Fibroblast of the conjunctiva (primary cell): ENCODE data around the gene EFCAB8.

Source experiments
- DNase-seq: peaks from one replicate; pipeline ENCODE4 v3.0.0-alpha.2; 2010; ENCODE audit warnings: low read depth

EFCAB8 gene

DNA sequence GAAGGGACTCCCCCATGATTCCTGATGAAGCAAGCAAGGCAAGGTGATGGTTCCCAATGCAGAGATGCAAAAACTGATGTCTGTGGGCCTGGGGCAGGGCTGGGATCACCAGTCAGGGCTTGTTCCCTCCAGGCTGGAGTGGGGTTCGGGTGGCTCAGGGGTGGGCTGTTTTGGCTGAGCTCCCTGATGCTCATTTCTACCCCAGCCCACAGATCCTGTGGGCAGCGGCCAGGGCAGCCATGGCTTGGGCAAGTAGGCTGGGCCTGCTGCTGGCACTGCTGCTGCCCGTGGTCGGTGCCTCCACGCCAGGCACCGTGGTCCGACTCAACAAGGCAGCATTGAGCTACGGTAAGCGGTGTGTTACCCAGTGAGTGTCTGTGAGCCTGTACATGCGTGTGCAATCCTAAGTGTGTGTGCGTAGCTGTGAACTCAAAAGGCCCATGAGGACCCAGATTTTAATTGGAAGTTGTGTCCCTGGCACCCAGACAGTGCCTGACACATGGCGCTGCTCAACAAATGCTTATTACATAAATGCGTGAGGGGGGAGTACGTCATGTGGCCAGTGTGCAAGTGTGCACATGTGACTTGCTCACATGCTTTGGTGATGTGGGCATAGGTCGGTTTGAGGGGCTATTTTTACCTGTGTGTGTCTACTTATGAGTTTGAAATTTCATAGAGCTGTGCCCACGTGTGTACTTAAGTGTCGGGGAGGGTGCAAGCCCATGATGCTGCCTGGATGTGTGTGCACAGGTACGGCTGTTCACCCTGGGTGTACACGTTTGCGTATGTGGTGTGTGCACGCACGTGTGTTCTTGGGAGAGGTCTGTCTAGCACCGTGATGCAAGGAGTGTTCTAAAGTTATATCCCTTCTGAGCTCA lies 149.9 kb downstream of the EFCAB8 start:
- DNase-seq, result no peak

DNA sequence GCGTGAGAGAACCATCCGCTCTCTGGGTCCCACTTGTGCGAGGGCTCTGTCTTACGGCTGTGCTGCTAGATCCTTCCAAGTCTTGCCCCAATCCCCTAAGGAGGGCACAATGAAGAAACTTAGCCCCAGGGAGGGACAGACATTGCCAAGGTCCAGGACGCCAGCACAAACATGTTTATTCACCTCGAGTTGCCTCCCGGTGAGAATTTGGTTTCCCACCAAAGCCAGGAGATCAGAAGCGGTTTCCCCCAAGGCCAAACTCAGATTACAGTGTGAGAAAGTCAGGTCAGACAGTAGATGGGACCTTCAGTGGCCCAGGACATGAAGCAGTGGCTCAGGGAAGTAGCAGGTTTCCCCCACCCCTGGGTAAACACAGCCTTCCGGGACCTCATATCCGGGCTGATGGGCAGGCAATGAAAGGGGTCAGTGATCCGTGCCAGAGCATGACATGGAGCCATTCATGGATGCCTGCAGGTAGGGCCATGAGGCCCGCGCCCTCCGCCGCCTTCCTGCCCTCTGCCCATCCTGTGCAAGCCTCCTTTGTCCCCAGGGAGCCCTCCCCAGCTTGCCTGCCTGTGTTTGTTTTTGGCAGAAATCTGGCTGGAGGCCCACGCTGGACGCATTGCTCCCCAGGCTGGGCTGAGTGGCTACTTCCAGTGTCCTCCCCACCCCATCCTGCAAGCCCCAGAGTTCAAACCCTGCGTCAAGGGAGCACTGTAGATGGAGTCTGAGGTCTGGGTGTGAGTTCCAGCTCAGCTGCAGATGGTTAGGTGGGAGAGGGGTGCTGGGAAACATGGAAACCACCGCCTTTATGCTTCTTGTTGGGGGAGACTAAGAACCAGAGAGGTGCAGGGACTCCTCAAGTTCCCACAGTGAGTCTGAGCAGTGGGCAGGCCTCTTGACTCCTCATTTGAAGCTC lies 150.8 kb downstream of the EFCAB8 start:
- no peak for DNase-seq

DNA sequence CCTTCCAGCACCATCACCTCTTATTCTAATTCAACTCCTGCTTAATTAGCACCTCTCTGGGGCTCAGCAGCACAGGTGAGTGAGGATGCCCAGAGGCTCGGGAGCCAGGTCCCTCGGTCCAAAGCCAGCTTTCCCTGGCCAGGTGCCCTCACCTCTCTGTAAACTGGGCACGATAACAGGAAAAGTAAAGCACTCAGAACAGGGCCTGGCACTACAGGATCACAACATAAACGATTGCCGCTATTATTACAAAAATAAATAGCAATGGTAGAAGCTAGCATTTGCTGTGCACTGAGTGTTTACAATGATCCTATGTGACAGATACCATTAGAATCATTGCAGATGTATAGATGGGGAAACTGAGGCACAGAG lies 151.4 kb downstream of the EFCAB8 start:
- DNase-seq, result no peak

DNA sequence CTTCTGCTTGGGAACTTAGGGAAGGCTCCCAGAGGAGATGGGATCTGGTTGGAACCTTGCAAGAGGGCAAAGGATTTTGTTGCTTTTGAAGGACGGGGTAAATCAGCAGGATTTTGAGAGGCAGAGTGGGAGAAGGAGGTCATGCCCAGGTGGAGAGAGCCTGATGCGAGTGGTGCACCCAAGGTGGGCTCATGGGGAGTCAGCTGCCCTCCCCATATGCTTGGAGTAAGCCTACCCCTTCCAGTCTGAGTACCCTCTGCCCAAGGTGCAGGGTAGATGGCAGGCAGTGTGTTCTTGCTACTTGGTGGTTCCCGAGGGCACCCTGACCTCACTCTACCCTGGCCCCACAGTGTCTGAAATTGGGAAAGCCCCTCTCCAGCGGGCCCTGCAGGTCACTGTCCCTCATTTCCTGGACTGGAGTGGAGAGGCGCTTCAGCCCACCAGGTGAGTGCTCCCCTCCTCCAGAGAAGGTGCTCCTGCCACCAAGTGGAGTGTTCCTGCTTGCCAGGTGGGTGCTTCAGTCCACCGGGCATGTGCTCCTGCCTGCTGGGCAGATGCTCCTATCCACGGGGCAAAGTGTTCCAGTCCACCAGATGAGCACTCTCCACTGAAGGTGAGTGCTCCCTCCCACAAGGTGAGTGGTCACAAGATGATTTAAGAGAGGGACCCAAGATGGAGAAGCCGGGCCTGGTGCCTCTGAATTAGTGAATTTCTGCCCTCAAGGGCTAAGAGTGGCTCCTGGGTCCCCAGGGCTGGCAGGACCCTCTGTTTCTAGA lies 152.1 kb downstream of the EFCAB8 start:
- DNase-seq, result no peak
